ENCODE results near the gene OTOP3. TPM values are rescaled to one million over a fixed set of nuclear protein-coding genes. Genes with fewer than 3 reads are reported as not detected.

The OTOP3 gene
- total RNA-seq, 3 donors from 2014 or later (not counting 1 experiment from before 2014, with no cell fraction given): not detected

DNA sequence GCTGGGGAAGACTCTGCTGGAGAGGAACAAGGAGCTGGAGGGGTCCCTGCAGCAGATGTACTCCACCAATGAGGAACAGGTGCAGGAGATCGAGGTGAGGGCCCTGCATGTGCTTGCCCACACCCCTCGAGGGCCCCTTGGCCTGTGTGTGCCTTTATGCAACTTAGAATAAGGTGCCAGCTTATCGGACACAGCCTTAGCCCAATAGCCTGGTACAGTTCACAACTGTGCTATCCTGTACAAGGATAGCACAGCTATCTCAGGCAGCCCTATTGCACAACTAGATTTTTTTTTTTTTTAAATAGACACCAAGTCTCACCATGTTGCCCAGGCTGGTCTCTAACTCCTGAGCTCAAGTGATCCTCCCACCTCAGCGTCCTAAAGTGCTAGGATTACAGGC lies 63.8 kb downstream of the OTOP3 start:
- no peaks in the 10 kb centered on the region for H3K36me3 ChIP-seq (ENCODE audit: control insufficient read depth, insufficient read depth, low read length)
- no peak overlapping the region for H3K27ac ChIP-seq (ENCODE audit: low read length)
- Mint-ChIP-seq H3K27me3 (ENCODE audit: low read depth in 2 of 2) (no peaks in the 10 kb centered on the region), H3K27ac (no peak overlapping the region), H3K36me3 (no peaks in the 10 kb centered on the region), H3K9me3 (no peaks in the 10 kb centered on the region), H3K4me1 (peaks cover 6 to 9% of the 10 kb centered on the region in 2 donors), H3K4me3 (no peak overlapping the region)
- H3K27me3 ChIP-seq (ENCODE audit: control insufficient read depth, insufficient read depth, low read length): no peaks in the 10 kb centered on the region
- no peaks in the 10 kb centered on the region for H3K9me3 ChIP-seq (ENCODE audit: control insufficient read depth, insufficient read depth, low read length)
- DNase-seq: no peak
- no peak overlapping the region for H3K4me3 ChIP-seq (ENCODE audit: low read length)
- no peak for TF ChIP-seq CTCF (IDR thresholded peaks at IDR 0.05)
- H3K4me1 ChIP-seq (ENCODE audit: control insufficient read depth, insufficient read depth, low read length): peaks cover 3% of the 10 kb centered on the region
- ATAC-seq: no peak
- WGBS (ENCODE audit: insufficient coverage): 86% methylated on average over 4 of the region's 4 CpGs
- intact Hi-C loops (cut with micrococcal nuclease): no loop called here

Other genes with a start within 250 kb of the OTOP3 start
- 10 to 100 TPM in 1 of 3 donors, 1 to 10 TPM in 2; 1.9 to 10.6 (median 8.7) TPM for gene CD300LF, start 223.0 kb upstream of the OTOP3 start, total RNA-seq
- 100 to 1,000 TPM; 150 to 184 (median 169) TPM for gene RAB37, start 198.6 kb upstream of the OTOP3 start, total RNA-seq
- gene NHERF1, start 187.3 kb upstream of the OTOP3 start, total RNA-seq: 100 to 1,000 TPM; 323 to 372 (median 362) TPM
- 10 to 100 TPM; 20.0 to 27.2 (median 24.8) TPM for gene NAT9, start 159.6 kb upstream of the OTOP3 start, total RNA-seq
- not detected for gene GRIN2C, start 76.0 kb upstream of the OTOP3 start, total RNA-seq
- 1 to 10 TPM; 4.5 to 9.1 (median 7.8) TPM for gene FDXR, start 62.9 kb upstream of the OTOP3 start, total RNA-seq
- not detected for gene FADS6, start 42.3 kb upstream of the OTOP3 start, total RNA-seq
- not detected for gene USH1G, start 12.6 kb upstream of the OTOP3 start, total RNA-seq
- not detected for gene OTOP2, start 11.6 kb upstream of the OTOP3 start, total RNA-seq
- gene HID1, start 36.9 kb downstream of the OTOP3 start, total RNA-seq: 1 to 10 TPM in 2 of 3 donors, under 1 TPM in 1; 0.66 to 9.5 (median 2.8) TPM
- under 1 TPM in 2 of 3 donors, not detected in 1; 0.14 to 0.23 TPM for gene CDR2L, start 51.7 kb downstream of the OTOP3 start, total RNA-seq
- 10 to 100 TPM in 2 of 3 donors, 1 to 10 TPM in 1; 9.0 to 15.7 (median 12.9) TPM for gene MRPL58, start 76.8 kb downstream of the OTOP3 start, total RNA-seq
- gene ATP5PD, start 111.1 kb downstream of the OTOP3 start, total RNA-seq: 10 to 100 TPM; 74.7 to 96.3 (median 75.2) TPM
- 10 to 100 TPM; 17.4 to 27.0 (median 24.7) TPM for gene KCTD2, start 111.3 kb downstream of the OTOP3 start, total RNA-seq
- 10 to 100 TPM in 1 of 3 donors, 1 to 10 TPM in 2; 6.3 to 11.2 (median 10.0) TPM for gene SLC16A5, start 152.1 kb downstream of the OTOP3 start, total RNA-seq
- gene ARMC7, start 174.1 kb downstream of the OTOP3 start, total RNA-seq: 10 to 100 TPM in 2 of 3 donors, 1 to 10 TPM in 1; 9.3 to 18.6 (median 11.3) TPM
- 10 to 100 TPM; 58.1 to 67.4 (median 61.2) TPM for gene NT5C, start 195.8 kb downstream of the OTOP3 start, total RNA-seq
- gene JPT1, start 218.6 kb downstream of the OTOP3 start, total RNA-seq: 10 to 100 TPM; 45.0 to 54.8 (median 50.5) TPM
- 100 to 1,000 TPM; 240 to 294 (median 250) TPM for gene SUMO2, start 247.1 kb downstream of the OTOP3 start, total RNA-seq